Globus pallidus (tissue), 1 donor: ENCODE measurements around the gene XYLT1.

Experiments used
- DNase-seq: peaks from one replicate; pipeline ENCODE4 v3.0.0-alpha.2; 2015; ENCODE audit warnings: low spot score

Gene XYLT1

GRCh38 chr16:17305694-17306093, 165.1 kb downstream of the XYLT1 start:
- no peak for DNase-seq

GRCh38 chr16:17304491-17305119, 166.2 kb downstream of the XYLT1 start:
- no peak for DNase-seq

GRCh38 chr16:17304106-17304490, 166.7 kb downstream of the XYLT1 start:
- no peak for DNase-seq

- DNase-seq = no peak
Measured at GRCh38 chr16:17303101-17303500, 167.7 kb downstream of the XYLT1 start.

GRCh38 chr16:17302620-17303019, 168.1 kb downstream of the XYLT1 start:
- DNase-seq = no peak

GRCh38 chr16:17302214-17302613, 168.5 kb downstream of the XYLT1 start:
- DNase-seq = no peak

- no peak for DNase-seq
Measured at GRCh38 chr16:17301593-17302135, 169.1 kb downstream of the XYLT1 start.

GRCh38 chr16:17301184-17301583, 169.6 kb downstream of the XYLT1 start:
- DNase-seq = no peak

GRCh38 chr16:17299790-17300189, 171.0 kb downstream of the XYLT1 start:
- DNase-seq = no peak

GRCh38 chr16:17298238-17298637, 172.5 kb downstream of the XYLT1 start:
- DNase-seq = no peak

GRCh38 chr16:17296431-17296830, 174.3 kb downstream of the XYLT1 start:
- DNase-seq = no peak

- DNase-seq = no peak
Measured at GRCh38 chr16:17295948-17296347, 174.8 kb downstream of the XYLT1 start.

GRCh38 chr16:17294856-17295255, 175.9 kb downstream of the XYLT1 start:
- DNase-seq = no peak

GRCh38 chr16:17293813-17294558, 176.8 kb downstream of the XYLT1 start:
- no peak for DNase-seq

- no peak for DNase-seq
Measured at GRCh38 chr16:17291289-17291688, 179.5 kb downstream of the XYLT1 start.

GRCh38 chr16:17289674-17290635, 180.8 kb downstream of the XYLT1 start:
- DNase-seq = no peak

GRCh38 chr16:17289050-17289449, 181.7 kb downstream of the XYLT1 start:
- DNase-seq = no peak

GRCh38 chr16:17287166-17287800, 183.5 kb downstream of the XYLT1 start:
- DNase-seq = no peak

- no peak for DNase-seq
Measured at GRCh38 chr16:17286443-17286842, 184.3 kb downstream of the XYLT1 start.

GRCh38 chr16:17283016-17283415, 187.7 kb downstream of the XYLT1 start:
- no peak for DNase-seq

- no peak for DNase-seq
Measured at GRCh38 chr16:17282247-17282646, 188.5 kb downstream of the XYLT1 start.

- no peak for DNase-seq
Measured at GRCh38 chr16:17281052-17281451, 189.7 kb downstream of the XYLT1 start.
